ENCODE measurements around the gene STK38. TPM values are rescaled to one million over a fixed set of nuclear protein-coding genes. Genes with fewer than 3 reads are reported as not detected.

STK38 gene
- total RNA-seq, 1 donor from 2014 or later: 26.1 TPM

- DNase-seq: no peak
These were observed 27.9 kb downstream of the STK38 start for GRCh38 chr6:36519352-36519751.

GRCh38 chr6:36517408-36517807, 29.9 kb downstream of the STK38 start:
- DNase-seq: no peak

- DNase-seq: no peak
These were observed 30.3 kb downstream of the STK38 start for GRCh38 chr6:36516988-36517387.

- no peak for DNase-seq
These were observed 30.7 kb downstream of the STK38 start for GRCh38 chr6:36516559-36516958.

- DNase-seq: no peak
These were observed 31.4 kb downstream of the STK38 start for GRCh38 chr6:36515844-36516243.

GRCh38 chr6:36514554-36515456, 32.5 kb downstream of the STK38 start:
- DNase-seq: no peak

- DNase-seq: no peak
These were observed 36.9 kb downstream of the STK38 start for GRCh38 chr6:36510365-36510764.

- no peak for DNase-seq
These were observed 38.7 kb downstream of the STK38 start for GRCh38 chr6:36508532-36508931.

GRCh38 chr6:36506611-36507010, 40.7 kb downstream of the STK38 start:
- DNase-seq: no peak

- no peak for DNase-seq
These were observed 41.3 kb downstream of the STK38 start for GRCh38 chr6:36505744-36506534.

- DNase-seq: no peak
These were observed 42.3 kb downstream of the STK38 start for GRCh38 chr6:36504982-36505381.

- DNase-seq: no peak
These were observed 43.1 kb downstream of the STK38 start for GRCh38 chr6:36504181-36504580.

GRCh38 chr6:36501686-36502085, 45.6 kb downstream of the STK38 start:
- no peak for DNase-seq

- DNase-seq: no peak
These were observed 47.4 kb downstream of the STK38 start for GRCh38 chr6:36499918-36500317.

- DNase-seq: no peak
These were observed 52.2 kb downstream of the STK38 start for GRCh38 chr6:36495086-36495485.

GRCh38 chr6:36493859-36494258, 53.4 kb downstream of the STK38 start:
- DNase-seq: no peak

- no peak for DNase-seq
These were observed 54.0 kb downstream of the STK38 start for GRCh38 chr6:36493319-36493718.

- DNase-seq: no peak
These were observed 54.7 kb downstream of the STK38 start for GRCh38 chr6:36492621-36493020.

- no peak for DNase-seq
These were observed 55.2 kb downstream of the STK38 start for GRCh38 chr6:36492092-36492491.

GRCh38 chr6:36491378-36491965, 55.8 kb downstream of the STK38 start:
- DNase-seq: no peak

- no peak for DNase-seq
These were observed 57.9 kb downstream of the STK38 start for GRCh38 chr6:36489426-36489825.

- DNase-seq: no peak
These were observed 59.1 kb downstream of the STK38 start for GRCh38 chr6:36488221-36488620.

- DNase-seq: no peak
These were observed 59.6 kb downstream of the STK38 start for GRCh38 chr6:36487698-36488097.

Data from skin of body (tissue), 2 donors.